Testis (tissue), 3 donors: ENCODE data around the gene ZNF771. TPM values are rescaled to one million over a fixed set of nuclear protein-coding genes. Genes with fewer than 3 reads are reported as not detected.

ENCODE experiments used
- DNase-seq: peaks from one replicate; pipeline ENCODE4 v3.0.0-alpha.2; 2019
- H3K27ac ChIP-seq, 2 donors: fragments of 200-600 bp; sonication (generic); one replicate each; pipeline ENCODE4 v1.5.1; 2019
- H3K27me3 ChIP-seq: fragments of 200-600 bp; sonication (generic); one replicate; pipeline ENCODE4 v1.5.1; 2019
- H3K36me3 ChIP-seq: fragments of 200-600 bp; sonication (generic); one replicate; pipeline ENCODE4 v1.5.1; 2017; ENCODE audit warnings: low read depth; ENCODE audit errors: missing control alignments
- H3K4me1 ChIP-seq: fragments of 200-600 bp; sonication (generic); one replicate; pipeline ENCODE4 v1.5.1; 2019
- H3K4me3 ChIP-seq, 2 donors: fragments of 200-600 bp; sonication (generic); one replicate each; pipeline ENCODE4 v1.5.1; 2017 to 2019
- H3K9me3 ChIP-seq: fragments of 200-600 bp; sonication (generic); one replicate; pipeline ENCODE4 v1.5.1; 2017
- CTCF ChIP-seq, 3 experiments: fragments of 450-650 bp in 2 of 3; fragments of 200-600 bp in 1 of 3; sonication (generic) in 1 of 3; IDR thresholded peaks; one replicate each; pipeline ENCODE4 v1.5.1; 2016 to 2019; ENCODE audit warnings: antibody characterized with exemption in 3 of 3, mild to moderate bottlenecking in 2 of 3, moderate library complexity in 1 of 3
- POLR2A ChIP-seq: fragments of 450-650 bp; IDR thresholded peaks from one replicate; pipeline ENCODE4 v1.6.1; 2017; ENCODE audit warnings: antibody characterized with exemption, mild to moderate bottlenecking, moderate library complexity
- WGBS, 2 donors: methylation state at CpG; one replicate each; pipeline ENCODE4 v1.1.5; 2018; 5-methylcytosine and 5-hydroxymethylcytosine counted together
- intact Hi-C: fragments of 100-400 bp; cut with DNase I; formaldehyde crosslinking; loops from one replicate; pipeline ENCODE4 v1.15.1; 2023; ENCODE audit warnings: low total_unique reads
- polyA plus RNA-seq: library from polyadenylated mRNA; stranded (reverse); fragments of 350-450 nt; fragmentation: Illumina TruSeq; extraction: RNeasy Lipid Tissue Mini Kit (QIAGEN cat#74804); gene quantifications from one replicate; pipeline ENCODE4 v1.2.3, GENCODE V29; 2014; ENCODE audit warnings: low read depth, low replicate concordance; ENCODE audit not compliant: insufficient read depth
- total RNA-seq, 2 donors: library from RNA; depleted of rRNA; stranded (reverse); fragments of >200 nt; gene quantifications; one replicate each; pipeline ENCODE4 v1.2.3, GENCODE V29; 2016

Gene ZNF771
- total and polyA plus RNA-seq, 3 donors from 2014 or later: 3.0 to 37.2 (median 35.6) TPM

- no peak overlapping the region for H3K4me3 ChIP-seq
- H3K9me3 ChIP-seq: no peaks in the 10 kb centered on the region
- no peaks in the 10 kb centered on the region for H3K27me3 ChIP-seq
- intact Hi-C loops: no loop called here
- no peak overlapping the region for H3K27ac ChIP-seq
- DNase-seq: no peak
- H3K36me3 ChIP-seq: no peaks in the 10 kb centered on the region
- TF ChIP-seq POLR2A: no peak
- no peak for TF ChIP-seq CTCF (IDR thresholded peaks at IDR 0.05)
- WGBS, 2 donors: 76 to 84% methylated on average over 6 of the region's 6 CpGs
- H3K4me1 ChIP-seq: peaks cover 13% of the 10 kb centered on the region
Observed at GRCh38 chr16:30380803-30381208, 26.6 kb upstream of the ZNF771 start.

GRCh38 chr16:30381291-30382041 is 25.9 kb upstream of the ZNF771 start:
- intact Hi-C loops: no loop called here
- Histone ChIP-seq H3K27me3 (no peaks in the 10 kb centered on the region), H3K9me3 (no peaks in the 10 kb centered on the region), H3K4me3 (no peak overlapping the region), H3K4me1 (peaks cover 13% of the 10 kb centered on the region), H3K27ac (no peak overlapping the region), H3K36me3 (no peaks in the 10 kb centered on the region)
- DNase-seq: no peak
- 81 to 85% methylated on average over 12 of the region's 13 CpGs for WGBS, 2 donors
- TF ChIP-seq POLR2A (no peak), CTCF (IDR thresholded peaks at IDR 0.05) (no peak)

GRCh38 chr16:30382111-30382881 is 25.1 kb upstream of the ZNF771 start, which contains the start of gene SEPTIN1:
TSS of gene SEPTIN1 (minus strand) at chr16:30382561. CDS start at chr16:30382542, 19 bp downstream.
- Histone ChIP-seq H3K27ac (no peak within 1 kb of the TSS), H3K4me1 (peaks cover 8% of the 10 kb centered on the region), H3K4me3 (no peak within 1 kb of the TSS), H3K9me3 (no peaks in the 10 kb centered on the region), H3K27me3 (no peaks in the 10 kb centered on the region), H3K36me3 (no peaks in the 10 kb centered on the region)
- no peak for DNase-seq
- WGBS, 2 donors: 73% methylated on average over 12 of the region's 12 CpGs
- TF ChIP-seq POLR2A (no peak), CTCF (IDR thresholded peaks at IDR 0.05) (no peak)
- intact Hi-C loops: no loop called here

GRCh38 chr16:30383521-30383920 is 23.9 kb upstream of the ZNF771 start:
- Histone ChIP-seq H3K9me3 (no peaks in the 10 kb centered on the region), H3K27ac (no peak overlapping the region), H3K36me3 (no peaks in the 10 kb centered on the region), H3K27me3 (no peaks in the 10 kb centered on the region), H3K4me1 (peaks cover 6% of the 10 kb centered on the region), H3K4me3 (no peak overlapping the region)
- TF ChIP-seq CTCF (IDR thresholded peaks at IDR 0.05): no peak
- no peak for TF ChIP-seq POLR2A
- WGBS, 2 donors: 31 to 42% methylated on average over 2 of the region's 2 CpGs
- intact Hi-C loops: no loop called here
- DNase-seq: no peak
